NCI-H460 (cell line): ENCODE data around the gene PRMT1. TPM values are rescaled to one million over a fixed set of nuclear protein-coding genes. Genes with fewer than 3 reads are reported as not detected.
A peak's percentile ranks its signal among the peaks of the same experiment; 100 is the strongest.

Experiments used
- DNase-seq: peaks from one replicate; pipeline ENCODE4 v3.0.0-alpha.2; 2016; ENCODE audit warnings: low read depth; ENCODE audit errors: extremely low read depth
- total RNA-seq: library from RNA; depleted of rRNA; stranded (reverse); fragments of >200 nt; shearing (Covaris generic); gene quantifications from 2 replicates; pipeline ENCODE4 v1.2.3, GENCODE V29; 2014

Gene PRMT1
- total RNA-seq, 1 experiment from 2014 or later = 228 TPM

DNA sequence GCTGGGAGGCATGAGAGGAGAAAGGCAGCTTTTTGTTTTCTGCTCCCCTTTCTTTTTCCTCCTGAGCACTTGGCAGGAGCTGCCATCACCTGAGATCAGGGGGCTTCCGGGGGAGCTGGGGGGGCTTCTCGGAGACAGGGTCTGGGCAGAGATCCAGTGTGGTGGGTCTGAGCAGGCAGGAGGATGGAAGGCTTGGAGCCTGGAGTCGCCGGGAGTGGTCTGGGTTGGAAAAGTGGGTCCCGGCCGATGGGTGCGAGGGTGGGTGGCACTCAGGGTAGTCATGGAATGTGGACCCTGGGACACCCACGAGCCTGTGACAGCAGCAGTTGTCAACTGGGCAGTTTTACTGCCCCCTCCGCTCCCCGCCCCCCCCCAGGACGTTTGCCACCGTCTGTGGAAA is 10.1 kb downstream of the PRMT1 start:
- no peak for DNase-seq

DNA sequence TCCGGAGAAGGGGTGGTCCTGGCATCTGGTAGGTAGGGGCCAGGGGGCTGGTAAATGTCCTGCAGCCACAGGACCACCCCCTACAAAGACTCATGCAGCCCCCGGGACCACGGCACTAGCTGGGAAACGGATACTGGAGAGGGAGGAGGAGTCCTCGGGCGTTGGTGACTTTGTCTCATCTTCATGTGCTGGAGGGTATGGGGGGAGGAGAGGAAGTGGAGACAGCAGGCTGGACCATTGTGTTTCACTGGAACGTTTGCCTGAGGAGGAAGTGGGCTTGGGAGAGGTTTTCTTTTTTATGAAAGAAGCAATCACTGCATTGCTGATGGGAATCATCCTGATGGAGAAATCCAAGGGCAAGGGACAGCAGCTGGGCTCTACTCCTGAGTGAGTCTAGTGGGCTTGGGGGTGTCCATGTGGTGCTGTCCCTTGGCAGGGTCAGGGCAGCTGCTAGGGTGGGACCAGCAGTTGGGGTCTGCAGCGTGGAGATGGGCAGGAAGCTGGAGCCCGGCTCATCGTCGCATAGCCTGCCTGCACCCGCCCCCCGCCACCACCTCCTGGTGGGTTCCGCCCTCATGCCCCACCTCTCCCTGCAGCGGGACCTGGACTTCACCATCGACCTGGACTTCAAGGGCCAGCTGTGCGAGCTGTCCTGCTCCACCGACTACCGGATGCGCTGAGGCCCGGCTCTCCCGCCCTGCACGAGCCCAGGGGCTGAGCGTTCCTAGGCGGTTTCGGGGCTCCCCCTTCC is 10.7 kb downstream of the PRMT1 start:
- DNase-seq = no peak

- DNase-seq = no peak
Observed at GRCh38 chr19:49688531-49689132, 11.6 kb downstream of the PRMT1 start.

GRCh38 chr19:49689133-49690078 is 12.3 kb downstream of the PRMT1 start, which contains the start of gene ADM5:
Gene ADM5, plus strand, starts transcription at chr19:49689594. Its CDS starts 244 bp downstream, at chr19:49689838.
- DNase-seq = no peak

GRCh38 chr19:49690079-49690655 is 13.1 kb downstream of the PRMT1 start:
- no peak for DNase-seq

DNA sequence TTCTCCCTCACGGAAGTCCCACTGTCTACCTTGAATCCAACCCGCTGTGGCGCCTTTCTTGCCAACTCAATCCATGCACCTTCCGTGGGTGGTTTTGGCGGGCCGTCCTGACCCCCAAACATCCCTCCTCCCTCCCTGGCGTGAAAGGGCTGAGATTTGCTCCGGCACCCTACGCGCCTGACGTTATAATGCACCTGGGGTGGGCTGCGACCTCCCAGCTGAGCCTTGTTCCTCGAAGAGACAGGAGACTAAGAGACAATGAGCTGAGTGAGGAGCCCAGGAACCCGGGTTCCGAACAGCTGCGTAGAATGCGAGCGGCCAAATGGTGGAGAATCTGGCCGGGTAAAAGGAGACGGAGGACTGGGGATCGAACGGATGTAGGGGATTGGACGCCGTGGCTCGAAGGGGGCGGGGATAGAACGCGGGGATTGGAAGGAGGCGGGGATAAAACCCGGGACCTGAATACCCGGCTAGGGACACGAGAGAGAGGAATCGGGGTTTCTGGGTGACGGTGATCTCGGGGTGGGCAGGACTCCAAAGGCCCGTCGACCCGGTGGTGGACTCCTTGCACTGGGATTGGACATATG is 13.7 kb downstream of the PRMT1 start, which contains the start of gene CPT1C:
Gene CPT1C, plus strand, starts transcription at position 461 of the 587 bp plus-strand sequence. CDS start 1,137 bp downstream, outside the sequence.
- DNase-seq = no peak

DNA sequence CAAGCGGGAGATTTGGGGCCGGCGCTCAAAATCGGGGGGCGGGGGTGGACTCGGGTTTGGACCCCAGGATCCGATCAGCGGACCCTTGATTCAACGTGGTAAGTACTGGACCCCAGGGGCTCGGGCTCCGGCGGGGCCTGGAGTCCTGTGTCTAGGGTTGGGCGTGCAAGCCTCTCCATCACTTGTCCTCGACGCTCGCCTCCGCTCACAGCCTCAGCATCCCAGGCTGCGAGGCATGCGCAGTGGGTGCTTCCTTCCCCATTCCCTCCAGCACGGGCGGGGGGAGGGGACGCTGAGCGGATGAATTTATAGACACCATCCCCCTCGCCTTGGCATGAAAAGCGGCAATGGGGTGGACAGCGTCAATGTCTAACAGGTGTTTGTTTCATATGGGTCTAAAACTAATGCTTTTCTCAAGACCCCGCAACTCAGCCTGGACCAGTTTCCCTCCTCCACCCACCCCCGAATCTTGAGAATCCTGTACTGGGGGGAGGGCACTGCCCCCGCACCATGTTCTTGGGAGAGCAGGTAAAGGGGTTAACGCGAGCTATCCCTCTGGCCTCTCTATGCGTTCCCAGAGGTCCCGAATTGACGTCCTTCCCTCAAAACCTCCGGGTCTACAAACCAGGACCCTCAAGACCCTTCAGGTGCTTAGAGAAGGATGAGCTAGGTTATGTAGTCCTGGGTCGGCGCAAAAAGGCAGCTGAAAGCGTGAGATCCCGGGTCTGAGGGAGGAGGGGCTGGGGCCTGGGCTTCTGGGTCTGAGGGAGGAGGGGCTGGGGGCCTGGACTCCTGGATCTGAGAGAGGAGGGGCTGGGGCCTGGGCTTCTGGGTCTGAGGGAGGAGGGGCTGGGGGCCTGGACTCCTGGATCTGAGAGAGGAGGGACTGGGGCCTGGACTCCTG is 14.4 kb downstream of the PRMT1 start:
- no peak for DNase-seq

- no peak for DNase-seq
Observed at GRCh38 chr19:49692147-49692506, 15.1 kb downstream of the PRMT1 start.

- no peak for DNase-seq
Observed at GRCh38 chr19:49696115-49696514, 19.0 kb downstream of the PRMT1 start.

DNA sequence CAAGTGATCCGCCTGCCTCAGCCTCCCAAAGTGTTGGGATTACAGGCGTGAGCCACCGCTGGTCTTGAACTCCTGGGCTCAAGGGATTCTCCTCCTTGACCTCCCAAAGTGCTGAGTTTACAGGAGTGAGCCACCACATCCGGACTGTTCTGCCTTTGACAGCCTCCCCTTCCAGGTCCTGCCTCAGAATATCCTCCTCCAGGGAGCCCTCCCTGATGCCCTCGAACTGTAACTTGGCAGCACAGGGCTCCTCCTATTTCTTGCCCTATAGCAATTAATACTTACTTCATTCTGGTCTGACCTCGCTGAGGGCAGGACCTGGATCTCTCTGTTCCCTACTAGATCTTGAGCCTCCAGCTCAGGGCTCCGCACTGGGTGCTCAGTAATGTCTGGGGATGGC is 19.8 kb downstream of the PRMT1 start:
- DNase-seq = no peak

GRCh38 chr19:49699364-49699763 is 22.3 kb downstream of the PRMT1 start:
- no peak for DNase-seq

DNA sequence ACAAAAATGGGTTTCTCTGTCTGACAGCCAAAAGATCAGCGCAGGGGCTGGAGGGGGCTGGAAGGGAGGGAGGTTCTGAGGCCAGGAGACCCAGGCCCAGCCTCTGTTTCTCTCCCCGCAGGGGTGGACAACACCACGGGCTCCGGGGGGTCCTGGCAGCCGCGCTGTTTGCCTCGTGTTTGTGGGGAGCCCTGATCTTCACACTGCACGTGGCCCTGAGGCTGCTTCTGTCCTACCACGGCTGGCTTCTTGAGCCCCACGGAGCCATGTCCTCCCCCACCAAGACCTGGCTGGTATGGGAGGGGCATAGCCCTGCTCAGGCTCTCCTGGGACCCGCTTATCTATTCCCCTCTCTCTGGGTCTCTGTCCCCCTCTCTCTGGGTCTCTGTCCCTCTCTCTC is 23.5 kb downstream of the PRMT1 start:
- no peak for DNase-seq

GRCh38 chr19:49701271-49701786 is 24.3 kb downstream of the PRMT1 start:
- no peak for DNase-seq

GRCh38 chr19:49704888-49705642 is 28.0 kb downstream of the PRMT1 start:
- DNase-seq = no peak

DNA sequence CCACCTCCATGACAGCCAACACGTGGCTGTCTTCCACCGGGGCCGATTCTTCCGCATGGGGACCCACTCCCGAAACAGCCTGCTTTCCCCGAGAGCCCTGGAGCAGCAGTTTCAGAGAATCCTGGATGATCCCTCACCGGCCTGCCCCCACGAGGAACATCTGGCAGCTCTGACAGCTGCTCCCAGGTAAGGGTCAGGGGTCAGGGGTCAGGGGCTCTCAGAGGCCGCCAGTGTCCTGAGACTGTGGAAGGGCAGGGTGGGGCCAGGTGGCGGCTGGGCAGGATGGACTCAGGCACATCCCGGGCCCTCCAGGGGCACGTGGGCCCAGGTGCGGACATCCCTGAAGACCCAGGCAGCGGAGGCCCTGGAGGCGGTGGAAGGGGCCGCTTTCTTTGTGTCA is 28.8 kb downstream of the PRMT1 start:
- DNase-seq = no peak

DNA sequence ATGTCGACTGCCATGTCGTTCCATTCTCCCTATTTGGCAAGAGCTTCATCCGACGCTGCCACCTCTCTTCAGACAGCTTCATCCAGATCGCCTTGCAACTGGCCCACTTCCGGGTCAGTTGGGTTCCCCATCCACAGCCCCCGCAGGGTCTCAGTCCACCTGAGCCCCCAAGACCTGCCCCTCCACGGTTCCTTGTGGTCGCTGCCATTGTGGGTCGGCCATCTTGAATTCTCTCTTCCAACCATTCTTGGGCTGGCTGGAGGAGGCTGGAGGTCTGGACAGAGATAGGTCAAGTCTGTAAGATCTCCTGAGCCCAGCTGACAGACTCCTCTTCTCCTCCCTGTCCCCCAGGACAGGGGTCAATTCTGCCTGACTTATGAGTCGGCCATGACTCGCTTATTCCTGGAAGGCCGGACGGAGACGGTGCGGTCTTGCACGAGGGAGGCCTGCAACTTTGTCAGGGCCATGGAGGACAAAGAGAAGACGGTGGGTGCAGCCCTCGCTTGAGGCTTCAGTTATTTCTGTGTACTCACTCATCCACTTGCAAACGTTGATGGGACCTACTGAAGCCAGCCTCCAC is 33.4 kb downstream of the PRMT1 start:
- DNase-seq = no peak

GRCh38 chr19:49712397-49712859 is 35.4 kb downstream of the PRMT1 start:
- DNase-seq = peak; percentile 72
